Suprapubic skin (tissue), 4 donors: ENCODE measurements around the gene NR2C1. TPM values are rescaled to one million over a fixed set of nuclear protein-coding genes. Genes with fewer than 3 reads are reported as not detected.

Experiments used
- DNase-seq, 2 donors: peaks; one replicate each; pipeline ENCODE4 v3.0.0-alpha.2; 2019; ENCODE audit warnings: low spot score in 2 of 2
- H3K27ac ChIP-seq: fragments of 200-600 bp; sonication (generic); one replicate; pipeline ENCODE4 v1.5.1; 2019
- H3K27me3 ChIP-seq: fragments of 200-600 bp; sonication (generic); one replicate; pipeline ENCODE4 v1.5.1; 2019
- H3K36me3 ChIP-seq: fragments of 200-600 bp; sonication (generic); one replicate; pipeline ENCODE4 v1.5.1; 2019
- H3K4me1 ChIP-seq: fragments of 200-600 bp; sonication (generic); one replicate; pipeline ENCODE4 v1.5.1; 2019
- H3K4me3 ChIP-seq: fragments of 200-600 bp; sonication (generic); one replicate; pipeline ENCODE4 v1.5.1; 2019; ENCODE audit warnings: mild to moderate bottlenecking
- H3K9me3 ChIP-seq: fragments of 200-600 bp; sonication (generic); one replicate; pipeline ENCODE4 v1.5.1; 2019
- EP300 ChIP-seq: sonication (generic); formaldehyde crosslinking; IDR thresholded peaks from one replicate; pipeline ENCODE4 v1.6.1; 2017; ENCODE audit warnings: antibody characterized with exemption
- POLR2A ChIP-seq, 2 donors: fragments of 450-650 bp; IDR thresholded peaks; one replicate each; pipeline ENCODE4 v1.6.1; 2017; ENCODE audit warnings: antibody characterized with exemption in 2 of 2, mild to moderate bottlenecking in 2 of 2, moderate library complexity in 2 of 2
- POLR2AphosphoS5 ChIP-seq, 3 donors: sonication (generic); formaldehyde crosslinking; IDR thresholded peaks; one replicate each; pipeline ENCODE4 v1.6.1; 2017; ENCODE audit warnings: antibody characterized with exemption in 3 of 3
- WGBS: methylation state at CpG from one replicate; pipeline ENCODE4 v1.1.5; 2018; 5-methylcytosine and 5-hydroxymethylcytosine counted together
- total RNA-seq, 4 donors: library from RNA; depleted of rRNA; stranded (reverse); fragments of >200 nt; gene quantifications; one replicate each; pipeline ENCODE4 v1.1.0, GENCODE V29; 2016
- TF ChIP-seq, protein P1 (sequence below), 2 donors: fragments of 200-600 bp in 1 of 2; fragments of 450-650 bp in 1 of 2; sonication (generic) in 1 of 2; IDR thresholded peaks; one replicate each; pipeline ENCODE4 v1.5.1; 2016 to 2019; ENCODE audit warnings: antibody characterized with exemption in 2 of 2, mild to moderate bottlenecking in 1 of 2, moderate library complexity in 1 of 2

NR2C1 gene
- total RNA-seq, 4 donors from 2014 or later: 24.1 to 81.1 (median 29.4) TPM

DNA sequence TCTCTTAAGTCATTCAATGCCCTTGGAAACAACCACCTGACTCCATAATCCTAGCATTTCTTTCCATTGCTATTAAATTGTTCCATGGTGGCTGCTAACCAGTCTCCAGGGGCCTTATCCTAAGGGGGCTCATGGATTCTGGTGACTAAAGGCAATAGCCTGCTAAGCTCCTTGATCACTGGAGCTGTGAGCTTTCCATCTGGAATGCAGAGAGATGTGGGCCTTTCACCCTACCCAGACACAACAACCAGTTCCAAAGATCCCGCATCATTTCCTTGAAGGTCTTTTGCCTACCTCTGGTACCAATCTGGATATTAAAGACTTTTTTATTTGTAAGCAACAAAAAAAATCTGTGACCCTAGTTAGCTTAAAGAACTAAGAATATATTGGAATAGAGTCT is 102.9 kb downstream of the NR2C1 start:
- Histone ChIP-seq H3K4me1 (no peaks in the 10 kb centered on the region), H3K9me3 (no peaks in the 10 kb centered on the region), H3K27me3 (no peaks in the 10 kb centered on the region), H3K27ac (no peak overlapping the region), H3K36me3 (peaks cover 7% of the 10 kb centered on the region), H3K4me3 (no peak overlapping the region)
- no peak for TF ChIP-seq POLR2A (IDR thresholded peaks at IDR 0.05)
- TF ChIP-seq EP300: no peak
- TF ChIP-seq, protein P1, sequence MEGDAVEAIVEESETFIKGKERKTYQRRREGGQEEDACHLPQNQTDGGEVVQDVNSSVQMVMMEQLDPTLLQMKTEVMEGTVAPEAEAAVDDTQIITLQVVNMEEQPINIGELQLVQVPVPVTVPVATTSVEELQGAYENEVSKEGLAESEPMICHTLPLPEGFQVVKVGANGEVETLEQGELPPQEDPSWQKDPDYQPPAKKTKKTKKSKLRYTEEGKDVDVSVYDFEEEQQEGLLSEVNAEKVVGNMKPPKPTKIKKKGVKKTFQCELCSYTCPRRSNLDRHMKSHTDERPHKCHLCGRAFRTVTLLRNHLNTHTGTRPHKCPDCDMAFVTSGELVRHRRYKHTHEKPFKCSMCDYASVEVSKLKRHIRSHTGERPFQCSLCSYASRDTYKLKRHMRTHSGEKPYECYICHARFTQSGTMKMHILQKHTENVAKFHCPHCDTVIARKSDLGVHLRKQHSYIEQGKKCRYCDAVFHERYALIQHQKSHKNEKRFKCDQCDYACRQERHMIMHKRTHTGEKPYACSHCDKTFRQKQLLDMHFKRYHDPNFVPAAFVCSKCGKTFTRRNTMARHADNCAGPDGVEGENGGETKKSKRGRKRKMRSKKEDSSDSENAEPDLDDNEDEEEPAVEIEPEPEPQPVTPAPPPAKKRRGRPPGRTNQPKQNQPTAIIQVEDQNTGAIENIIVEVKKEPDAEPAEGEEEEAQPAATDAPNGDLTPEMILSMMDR (IDR thresholded peaks at IDR 0.05): no peak
- TF ChIP-seq POLR2AphosphoS5 (IDR thresholded peaks at IDR 0.05): no peak
- 100% methylated on average over 1 of the region's 1 CpG for WGBS
- no peak for DNase-seq

Other genes starting within 250 kb of the NR2C1 start
- 100 to 1,000 TPM in 2 of 4 donors, 10 to 100 TPM in 2; 40.7 to 129 (median 101) TPM for gene NDUFA12, start 69.9 kb downstream of the NR2C1 start, total RNA-seq
- gene FGD6, start 143.8 kb upstream of the NR2C1 start, total RNA-seq: 10 to 100 TPM; 16.2 to 46.9 (median 25.0) TPM
- 100 to 1,000 TPM in 1 of 4 donors, 10 to 100 TPM in 3; 64.0 to 117 (median 70.9) TPM for gene VEZT, start 144.2 kb upstream of the NR2C1 start, total RNA-seq